GM18498 (cell line): ENCODE results near the gene RNF220.

Experiments used
- ATAC-seq: cut with Tn5 transposase; IDR thresholded peaks from one replicate; pipeline ENCODE4 v1.9.1; 2021; ENCODE audit warnings: mild to moderate bottlenecking, moderate library complexity; ENCODE audit not compliant: unreplicated experiment

RNF220 gene

GRCh38 chr1:44406737-44407429 is 1.8 kb downstream of the RNF220 start:
- no peak for ATAC-seq

- ATAC-seq, result no peak
These were observed 2.6 kb downstream of the RNF220 start for GRCh38 chr1:44407430-44408211.

GRCh38 chr1:44408212-44408582 is 3.1 kb downstream of the RNF220 start:
- no peak for ATAC-seq

- no peak for ATAC-seq
These were observed 3.9 kb downstream of the RNF220 start for GRCh38 chr1:44408632-44409602.

- no peak for ATAC-seq
These were observed 4.7 kb downstream of the RNF220 start for GRCh38 chr1:44409757-44410156.

GRCh38 chr1:44411861-44412260 is 6.8 kb downstream of the RNF220 start:
- ATAC-seq, result no peak

- ATAC-seq, result no peak
These were observed 7.5 kb downstream of the RNF220 start for GRCh38 chr1:44412601-44413000.

GRCh38 chr1:44413740-44414139 is 8.7 kb downstream of the RNF220 start:
- no peak for ATAC-seq

- ATAC-seq, result no peak
These were observed 10.0 kb downstream of the RNF220 start for GRCh38 chr1:44415013-44415412.

GRCh38 chr1:44416408-44416807 is 11.4 kb downstream of the RNF220 start:
- no peak for ATAC-seq

- ATAC-seq, result no peak
These were observed 12.4 kb downstream of the RNF220 start for GRCh38 chr1:44417351-44418021.

- no peak for ATAC-seq
These were observed 13.1 kb downstream of the RNF220 start for GRCh38 chr1:44418022-44418673.

- no peak for ATAC-seq
These were observed 14.8 kb downstream of the RNF220 start for GRCh38 chr1:44419901-44420300.

- ATAC-seq, result no peak
These were observed 15.5 kb downstream of the RNF220 start for GRCh38 chr1:44420535-44420934.

GRCh38 chr1:44421446-44421884 is 16.4 kb downstream of the RNF220 start:
- no peak for ATAC-seq

- ATAC-seq, result no peak
These were observed 17.1 kb downstream of the RNF220 start for GRCh38 chr1:44422161-44422560.

- ATAC-seq, result no peak
These were observed 18.8 kb downstream of the RNF220 start for GRCh38 chr1:44423591-44424537.

- ATAC-seq, result no peak
These were observed 19.7 kb downstream of the RNF220 start for GRCh38 chr1:44424747-44425146.
